HAP-1 (cell line): Measurements from ENCODE around the gene LHX2.

Experiments
- DNase-seq, 2 experiments: peaks; one replicate each; pipeline ENCODE4 v3.0.0-alpha.2; 2016 to 2020; ENCODE audit warnings: low spot score in 2 of 2
- H3K27me3 ChIP-seq: fragments of 250-450 bp; sonication (Bioruptor Pico); 2 replicates; pipeline ENCODE4 v1.5.1; 2020; ENCODE audit warnings: low read depth, mild to moderate bottlenecking, moderate library complexity
- H3K36me3 ChIP-seq: fragments of 250-450 bp; sonication (Bioruptor Pico); replicated peaks from 2 replicates; pipeline ENCODE4 v1.5.1; 2020; ENCODE audit warnings: mild to moderate bottlenecking
- H3K4me1 ChIP-seq: fragments of 250-450 bp; sonication (Bioruptor Pico); 2 replicates; pipeline ENCODE4 v1.5.1; 2020; ENCODE audit warnings: mild to moderate bottlenecking
- H3K4me3 ChIP-seq: fragments of 250-450 bp; sonication (Bioruptor Pico); 2 replicates; pipeline ENCODE4 v1.5.1; 2020; ENCODE audit warnings: mild to moderate bottlenecking, moderate library complexity
- H3K9me3 ChIP-seq: fragments of 250-450 bp; sonication (Bioruptor Pico); 2 replicates; pipeline ENCODE4 v1.5.1; 2020; ENCODE audit warnings: mild to moderate bottlenecking, moderate library complexity
- in situ Hi-C: fragments of 300-500 bp; cut with MboI; formaldehyde crosslinking; loops from 3 replicates; pipeline ENCODE4 v1.14.3; 2020; ENCODE audit warnings: low sequenced_read_pairs, inconsistent platforms, mixed read lengths

Gene LHX2

DNA sequence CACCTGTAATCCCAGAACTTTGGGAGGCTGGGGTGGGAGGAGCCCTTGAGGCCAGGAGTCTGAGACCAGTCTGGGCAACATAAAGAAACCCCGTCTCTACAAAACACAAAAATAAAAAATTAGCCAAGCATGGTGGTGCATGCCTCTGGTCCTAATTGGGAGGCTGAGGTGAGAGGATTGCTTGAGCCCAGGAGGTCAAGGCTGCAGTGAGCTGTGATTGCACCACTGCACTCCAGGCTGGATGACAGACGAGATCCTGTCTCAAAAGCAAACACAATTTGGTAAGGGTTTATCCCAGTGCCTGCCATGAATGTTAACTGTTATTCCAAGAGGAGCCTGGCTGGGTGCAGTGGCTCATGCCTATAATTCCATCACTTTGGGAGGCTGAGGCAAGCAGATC is 71.1 kb downstream of the LHX2 start:
- H3K36me3 ChIP-seq, result no peaks in the 10 kb centered on the region

More for the DNA sequence above, 71.1 kb downstream of the LHX2 start:
- Histone ChIP-seq H3K27me3 (0 out of 2 replicates have a peak, but pooled peaks cover 4% of the 10 kb centered on the region), H3K4me3 (no peak overlapping the region), H3K9me3 (no peaks in the 10 kb centered on the region), H3K4me1 (no peaks in the 10 kb centered on the region)
- in situ Hi-C loops, result no loop called here
- no peak for DNase-seq
